IMR-90 (cell line): ENCODE results near the gene ANO9. TPM values are rescaled to one million over a fixed set of nuclear protein-coding genes. Genes with fewer than 3 reads are reported as not detected.
A peak's percentile ranks its signal among the peaks of the same experiment; 100 is the strongest.

Source experiments
- ATAC-seq: fragments of 200-7000 bp; cut with Tn5 transposase; 2 replicates; pipeline ENCODE4 v1.9.1; 2020; ENCODE audit warnings: low read depth, mild to moderate bottlenecking, moderate library complexity
- BruUV-seq: library from RNA; stranded (reverse); fragments of 400-500 nt; replicated peaks from 2 replicates; lab custom pipeline; 2021; lab: Mats Ljungman, UMichigan
- CTCF ChIA-PET: fragments of 300-600 bp; formaldehyde crosslinking; extraction: SDS; loops from one replicate; lab custom pipeline; 2021; ENCODE audit warnings: antibody characterized with exemption; lab: Yijun Ruan, JAX
- POLR2A ChIA-PET: fragments of 300-600 bp; sonication (Branson Sonifier 250); formaldehyde crosslinking; loops from one replicate; lab custom pipeline; 2022; ENCODE audit warnings: antibody characterized with exemption; ENCODE audit not compliant: unreplicated experiment; lab: Charles Lee
- DNase-seq: peaks from one replicate; pipeline ENCODE4 v3.0.0; 2013
- H2AFZ ChIP-seq: replicated peaks from 2 replicates; pipeline ENCODE3; 2013; ENCODE audit warnings: low read length, mild to moderate bottlenecking; ENCODE audit not compliant: poor library complexity
- H2AK5ac ChIP-seq: 2 replicates; pipeline ENCODE4 v1.6.1; 2013; ENCODE audit warnings: low read depth, low read length, inconsistent platforms
- H2AK9ac ChIP-seq: replicated peaks from 2 replicates; pipeline ENCODE3; 2013; ENCODE audit warnings: mild to moderate bottlenecking, low read depth, low read length, moderate library complexity; ENCODE audit not compliant: poor library complexity
- H2BK120ac ChIP-seq: 2 replicates; pipeline ENCODE4 v1.6.1; 2013; ENCODE audit warnings: low read depth, low read length, inconsistent platforms
- H2BK15ac ChIP-seq: 3 replicates; pipeline ENCODE4 v1.6.1; 2013; ENCODE audit warnings: low read depth, low read length, inconsistent platforms
- H2BK20ac ChIP-seq: 2 replicates; pipeline ENCODE4 v1.6.1; 2013; ENCODE audit warnings: low read depth, mild to moderate bottlenecking, inconsistent platforms, low read length, moderate library complexity
- H2BK5ac ChIP-seq: 2 replicates; pipeline ENCODE4 v1.6.1; 2013; ENCODE audit warnings: mild to moderate bottlenecking, low read depth, low read length, inconsistent platforms; ENCODE audit not compliant: poor library complexity, severe bottlenecking
- H3K14ac ChIP-seq: replicated peaks from 2 replicates; pipeline ENCODE4 v1.6.1; 2013; ENCODE audit warnings: low read depth, low read length, inconsistent platforms
- H3K18ac ChIP-seq: 2 replicates; pipeline ENCODE4 v1.6.1; 2013; ENCODE audit warnings: low read depth, low read length, control low read depth
- H3K23ac ChIP-seq: 2 replicates; pipeline ENCODE4 v1.6.1; 2013; ENCODE audit warnings: low read depth, low read length, inconsistent platforms
- H3K27ac ChIP-seq: 2 replicates; pipeline ENCODE4 v1.5.1; 2013; ENCODE audit warnings: mild to moderate bottlenecking, control low read depth, low read length; ENCODE audit not compliant: insufficient read depth
- H3K27me3 ChIP-seq: 2 replicates; pipeline ENCODE4 v1.6.1; 2013; ENCODE audit warnings: low read length; ENCODE audit not compliant: control insufficient read depth, insufficient read depth
- H3K36me3 ChIP-seq: 2 replicates; pipeline ENCODE4 v1.6.1; 2013; ENCODE audit warnings: low read length, mixed read lengths; ENCODE audit not compliant: control insufficient read depth, insufficient read depth
- H3K4ac ChIP-seq: 2 replicates; pipeline ENCODE4 v1.6.1; 2013; ENCODE audit warnings: low read depth, low read length, inconsistent platforms
- H3K4me1 ChIP-seq: 2 replicates; pipeline ENCODE4 v1.6.1; 2013; ENCODE audit warnings: low read length, mixed read lengths; ENCODE audit not compliant: control insufficient read depth, insufficient read depth
- H3K4me2 ChIP-seq: 2 replicates; pipeline ENCODE4 v1.6.1; 2013; ENCODE audit warnings: low read depth, mild to moderate bottlenecking, control low read depth, low read length, moderate library complexity
- H3K4me3 ChIP-seq: 2 replicates; pipeline ENCODE4 v1.5.1; 2013; ENCODE audit warnings: low read depth, mild to moderate bottlenecking, control low read depth, low read length, moderate library complexity; ENCODE audit not compliant: insufficient read depth
- H3K56ac ChIP-seq: 2 replicates; pipeline ENCODE4 v1.6.1; 2013; ENCODE audit warnings: low read length, inconsistent platforms; ENCODE audit not compliant: insufficient read depth; ENCODE audit errors: extremely low read depth
- H3K79me1 ChIP-seq, 2 experiments: 2 replicates each; pipeline ENCODE4 v1.6.1; 2013; ENCODE audit warnings: low read length in 2 of 2, inconsistent platforms in 1 of 2, low read depth in 1 of 2
- H3K9ac ChIP-seq: 2 replicates; pipeline ENCODE4 v1.6.1; 2013; ENCODE audit warnings: low read depth, low read length, control low read depth
- H3K9me1 ChIP-seq: 2 replicates; pipeline ENCODE4 v1.6.1; 2013; ENCODE audit warnings: low read length, inconsistent platforms; ENCODE audit not compliant: insufficient read depth
- H3K9me3 ChIP-seq: 2 replicates; pipeline ENCODE4 v1.6.1; 2013; ENCODE audit warnings: low read length; ENCODE audit not compliant: control insufficient read depth, insufficient read depth
- H4K20me1 ChIP-seq: 2 replicates; pipeline ENCODE4 v1.6.1; 2013; ENCODE audit warnings: low read length, inconsistent platforms; ENCODE audit not compliant: insufficient read depth
- H4K5ac ChIP-seq: 2 replicates; pipeline ENCODE4 v1.6.1; 2013; ENCODE audit warnings: mild to moderate bottlenecking, low read depth, low read length, control low read depth
- H4K8ac ChIP-seq, 2 experiments: 2 replicates each; pipeline ENCODE4 v1.6.1; 2013; ENCODE audit warnings: low read depth in 2 of 2, low read length in 2 of 2, control low read depth in 1 of 2, inconsistent platforms in 1 of 2
- H4K91ac ChIP-seq: 2 replicates; pipeline ENCODE4 v1.6.1; 2013; ENCODE audit warnings: low read depth, low read length, inconsistent platforms; ENCODE audit not compliant: insufficient read depth
- CEBPB ChIP-seq: IDR thresholded peaks from 2 replicates; pipeline ENCODE4 v1.6.1; 2012; ENCODE audit warnings: low read depth, low read length, improper control_type of control experiment
- CHD1 ChIP-seq: IDR thresholded peaks from 2 replicates; pipeline ENCODE4 v1.6.1; 2012; ENCODE audit warnings: low read depth, low read length, improper control_type of control experiment
- CTCF ChIP-seq: conservative IDR thresholded peaks from 2 replicates; pipeline ENCODE4 v1.5.1; 2012; ENCODE audit warnings: mild to moderate bottlenecking, low read depth, low read length, improper control_type of control experiment
- MAFK ChIP-seq: IDR thresholded peaks from 2 replicates; pipeline ENCODE4 v1.6.1; 2012; ENCODE audit warnings: low read depth, low read length, improper control_type of control experiment
- MAZ ChIP-seq: IDR thresholded peaks from 2 replicates; pipeline ENCODE4 v1.6.1; 2012; ENCODE audit warnings: low read depth, mild to moderate bottlenecking, low read length, improper control_type of control experiment, moderate library complexity, borderline replicate concordance
- NFE2L2 ChIP-seq: fragments of 150-350 bp; IDR thresholded peaks from 2 replicates; pipeline ENCODE4 v1.6.1; 2016; ENCODE audit warnings: low read depth, mild to moderate bottlenecking, low read length
- RAD21 ChIP-seq: IDR thresholded peaks from 2 replicates; pipeline ENCODE4 v1.6.1; 2012; ENCODE audit warnings: low read length, improper control_type of control experiment
- RCOR1 ChIP-seq: IDR thresholded peaks from 2 replicates; pipeline ENCODE4 v1.6.1; 2012; ENCODE audit warnings: mild to moderate bottlenecking, low read length, improper control_type of control experiment; ENCODE audit not compliant: insufficient replicate concordance
- SMC3 ChIP-seq: fragments of 150-350 bp; IDR thresholded peaks from 2 replicates; pipeline ENCODE4 v1.6.1; 2016; ENCODE audit warnings: low read depth, mild to moderate bottlenecking, antibody characterized with exemption, low read length, moderate library complexity
- USF2 ChIP-seq: fragments of 150-350 bp; IDR thresholded peaks from 2 replicates; pipeline ENCODE4 v1.6.1; 2017; ENCODE audit warnings: mild to moderate bottlenecking, antibody characterized with exemption, low read length, low read depth
- WGBS, 2 experiments: methylation state at CpG; one replicate each; pipeline versions ENCODE4 v1.1.5 to v1.1.7; 2013; ENCODE audit warnings: missing lambda C conversion rate in 2 of 2; ENCODE audit not compliant: insufficient read length in 1 of 2; ENCODE audit errors: extremely low coverage in 2 of 2; 5-methylcytosine and 5-hydroxymethylcytosine counted together
- dilution Hi-C: fragments of 300-500 bp; cut with HindIII; formaldehyde crosslinking; loops from one replicate; pipeline ENCODE4 v1.14.3; 2018; ENCODE audit warnings: low sequenced_read_pairs; ENCODE audit not compliant: unreplicated experiment
- in situ Hi-C: fragments of 300-500 bp; cut with MboI; formaldehyde crosslinking; loops from 3 replicates; pipeline ENCODE4 v1.14.3; 2019; ENCODE audit warnings: low sequenced_read_pairs, inconsistent platforms, mixed read lengths
- intact Hi-C: fragments of 100-400 bp; cut with micrococcal nuclease; formaldehyde crosslinking; loops from 2 replicates; pipeline ENCODE4 v1.10.0; 2022
- polyA plus RNA-seq, 3 experiments: library from polyadenylated mRNA; depleted of rRNA; stranded (reverse); fragments of >200 nt; gene quantifications; 2 replicates each; pipeline ENCODE4 v1.2.3, GENCODE V29; 2012; ENCODE audit warnings: low replicate concordance in 1 of 3
- total RNA-seq: library from RNA; depleted of rRNA; stranded (reverse); fragments of >200 nt; gene quantifications from 2 replicates; pipeline ENCODE4 v1.2.3, GENCODE V29; 2012

ANO9 gene
- total and polyA plus RNA-seq, 2 of the 4 experiments (the other 2 are of a cell fraction), result not detected

DNA sequence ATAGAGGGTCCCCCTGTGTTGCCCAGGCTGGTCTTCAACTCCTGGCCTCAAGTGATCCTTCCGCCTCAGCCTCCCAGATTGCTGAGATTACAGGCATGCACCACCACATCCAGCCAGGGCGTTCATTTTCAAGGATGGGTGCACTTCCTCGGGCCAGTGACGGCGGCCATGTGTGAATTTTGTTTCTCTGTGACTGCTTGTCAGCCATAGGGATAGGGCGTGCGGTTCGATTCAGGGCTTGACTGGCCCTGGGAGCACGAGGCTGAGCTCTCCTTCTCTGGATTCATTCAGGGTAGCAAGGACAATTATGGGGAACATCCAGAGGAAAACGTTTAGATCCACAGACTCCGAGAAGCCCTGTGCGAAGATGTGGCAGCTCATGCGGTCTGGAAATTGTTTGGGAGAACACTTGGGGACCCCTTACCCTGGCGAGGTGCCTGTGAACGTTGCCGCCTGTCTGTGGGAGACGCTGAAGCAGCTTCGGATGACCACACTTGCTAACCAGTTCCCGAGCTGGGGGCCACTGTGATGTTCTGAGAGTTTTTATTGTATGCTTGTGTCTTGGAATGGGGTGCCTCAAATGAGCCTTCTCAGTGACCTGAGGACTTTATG, 11.2 kb upstream of the ANO9 start:
- H4K5ac ChIP-seq, result no peak overlapping the region
- H2BK120ac ChIP-seq, result no peak overlapping the region
- H4K91ac ChIP-seq, result no peak overlapping the region
- no peak overlapping the region for H2AK5ac ChIP-seq
- H3K4ac ChIP-seq, result no peak overlapping the region
- no peak overlapping the region for H2BK5ac ChIP-seq
- H3K9me1 ChIP-seq, result 0 out of 2 replicates have a peak, but pooled peaks cover 4% of the 10 kb centered on the region
- H3K4me1 ChIP-seq, result peaks cover 6% of the 10 kb centered on the region
- no peak overlapping the region for H3K56ac ChIP-seq
- DNase-seq (no peak), ATAC-seq (no peak)
- no peak overlapping the region for H3K4me3 ChIP-seq
- H2AFZ ChIP-seq, result no peak overlapping the region
- BruUV-seq, result no TSS peak
- 94% methylated on average over 13 of the region's 19 CpGs; no CpG with 5 or more reads in 1 of the 2 experiments for WGBS, 2 experiments
- H3K79me1 ChIP-seq, result peaks cover 12 to 75% of the 10 kb centered on the region in 2 experiments
- H3K14ac ChIP-seq, result no peak overlapping the region
- no peaks in the 10 kb centered on the region for H3K27me3 ChIP-seq
- no peak overlapping the region for H3K27ac ChIP-seq
- H2BK15ac ChIP-seq, result no peak overlapping the region
- ChIA-PET CTCF (no interaction called here), POLR2A (no interaction called here)
- H3K23ac ChIP-seq, result no peak overlapping the region
- TF ChIP-seq CEBPB, result no peak
- TF ChIP-seq CTCF, result no peak
- no peak for TF ChIP-seq SMC3
- no peak for TF ChIP-seq RCOR1
- no peak for TF ChIP-seq NFE2L2
- no peak for TF ChIP-seq MAZ
- TF ChIP-seq USF2, result no peak
- no peak for TF ChIP-seq CHD1
- no peak for TF ChIP-seq MAFK
- no peak for TF ChIP-seq RAD21
- no peak overlapping the region for H4K8ac ChIP-seq
- H3K4me2 ChIP-seq, result no peak overlapping the region
- peak overlapping the region; percentile 34 for H2AK9ac ChIP-seq
- peaks cover 33% of the 10 kb centered on the region for H4K20me1 ChIP-seq
- intact Hi-C loops (no loop called here), dilution Hi-C loops (no loop called here), in situ Hi-C loops (loop anchor here (10.0 kb wide), 1 partner anchor 148 kb away; the partner anchor contains the start of gene IFITM2)
- H3K18ac ChIP-seq, result no peak overlapping the region
- H3K9ac ChIP-seq, result no peak overlapping the region
- peaks cover 23% of the 10 kb centered on the region for H3K36me3 ChIP-seq
- H3K9me3 ChIP-seq, result no peaks in the 10 kb centered on the region
- no peak overlapping the region for H2BK20ac ChIP-seq
